Measurements from ENCODE around the gene PCOLCE2. TPM values are rescaled to one million over a fixed set of nuclear protein-coding genes. Genes with fewer than 3 reads are reported as not detected.

PCOLCE2 gene
- total RNA-seq, 1 donor from 2014 or later = 3.8 TPM

GRCh38 chr3:142784228-142784627 lies 104.7 kb downstream of the PCOLCE2 start:
- DNase-seq (ENCODE audit: extremely low spot score, unreplicated experiment) = no peak
- Mint-ChIP-seq H3K4me3 (ENCODE audit: unreplicated experiment) (no peak overlapping the region), H3K27me3 (ENCODE audit: unreplicated experiment) (no peaks in the 10 kb centered on the region), H3K36me3 (ENCODE audit: unreplicated experiment) (peaks cover 20% of the 10 kb centered on the region), H3K9me3 (ENCODE audit: unreplicated experiment) (no peaks in the 10 kb centered on the region), H3K4me1 (ENCODE audit: unreplicated experiment) (peaks cover 8% of the 10 kb centered on the region), H3K27ac (ENCODE audit: unreplicated experiment) (no peak overlapping the region)
- no peak for TF ChIP-seq CTCF (IDR thresholded peaks at IDR 0.05)

- Mint-ChIP-seq H3K27me3 (ENCODE audit: unreplicated experiment) (no peaks in the 10 kb centered on the region), H3K27ac (ENCODE audit: unreplicated experiment) (no peak overlapping the region), H3K9me3 (ENCODE audit: unreplicated experiment) (no peaks in the 10 kb centered on the region), H3K36me3 (ENCODE audit: unreplicated experiment) (peaks cover 23% of the 10 kb centered on the region), H3K4me1 (ENCODE audit: unreplicated experiment) (peaks cover 5% of the 10 kb centered on the region), H3K4me3 (ENCODE audit: unreplicated experiment) (no peak overlapping the region)
- no peak for TF ChIP-seq CTCF (IDR thresholded peaks at IDR 0.05)
- DNase-seq (ENCODE audit: extremely low spot score, unreplicated experiment) = no peak
Observed at GRCh38 chr3:142782616-142783015, 106.3 kb downstream of the PCOLCE2 start.

GRCh38 chr3:142779591-142779990 lies 109.3 kb downstream of the PCOLCE2 start:
- peak overlapping the region; percentile 44 for H3K27ac Mint-ChIP-seq (ENCODE audit: unreplicated experiment)

GRCh38 chr3:142778541-142778940 lies 110.3 kb downstream of the PCOLCE2 start:
- Mint-ChIP-seq H3K4me1 (ENCODE audit: unreplicated experiment) (peaks cover 5% of the 10 kb centered on the region), H3K36me3 (ENCODE audit: unreplicated experiment) (peaks cover 17% of the 10 kb centered on the region), H3K4me3 (ENCODE audit: unreplicated experiment) (no peak overlapping the region), H3K27ac (ENCODE audit: unreplicated experiment) (no peak overlapping the region), H3K9me3 (ENCODE audit: unreplicated experiment) (no peaks in the 10 kb centered on the region), H3K27me3 (ENCODE audit: unreplicated experiment) (no peaks in the 10 kb centered on the region)
- DNase-seq (ENCODE audit: extremely low spot score, unreplicated experiment) = no peak
- TF ChIP-seq CTCF (IDR thresholded peaks at IDR 0.05) = no peak

More at GRCh38 chr3:142779591-142779990, 109.3 kb downstream of the PCOLCE2 start:
- no peaks in the 10 kb centered on the region for H3K9me3 Mint-ChIP-seq (ENCODE audit: unreplicated experiment)
- no peak overlapping the region for H3K4me3 Mint-ChIP-seq (ENCODE audit: unreplicated experiment)
- no peak for DNase-seq (ENCODE audit: extremely low spot score, unreplicated experiment)
- no peak for TF ChIP-seq CTCF (IDR thresholded peaks at IDR 0.05)
- peaks cover 18% of the 10 kb centered on the region for H3K36me3 Mint-ChIP-seq (ENCODE audit: unreplicated experiment)
- peaks cover 5% of the 10 kb centered on the region for H3K4me1 Mint-ChIP-seq (ENCODE audit: unreplicated experiment)
- no peaks in the 10 kb centered on the region for H3K27me3 Mint-ChIP-seq (ENCODE audit: unreplicated experiment)

GRCh38 chr3:142777927-142778326 lies 111.0 kb downstream of the PCOLCE2 start:
- peaks cover 5% of the 10 kb centered on the region for H3K4me1 Mint-ChIP-seq (ENCODE audit: unreplicated experiment)
- no peak for TF ChIP-seq CTCF (IDR thresholded peaks at IDR 0.05)
- no peak for DNase-seq (ENCODE audit: extremely low spot score, unreplicated experiment)
- peak overlapping the region; percentile 0 for H3K27ac Mint-ChIP-seq (ENCODE audit: unreplicated experiment)
- H3K27me3 Mint-ChIP-seq (ENCODE audit: unreplicated experiment) = no peaks in the 10 kb centered on the region
- no peak overlapping the region for H3K4me3 Mint-ChIP-seq (ENCODE audit: unreplicated experiment)
- H3K9me3 Mint-ChIP-seq (ENCODE audit: unreplicated experiment) = no peaks in the 10 kb centered on the region
- peaks cover 17% of the 10 kb centered on the region for H3K36me3 Mint-ChIP-seq (ENCODE audit: unreplicated experiment)

Data from osteocyte (in vitro differentiated cells).